Caco-2 (cell line): ENCODE data around the gene AMFR. TPM values are rescaled to one million over a fixed set of nuclear protein-coding genes. Genes with fewer than 3 reads are reported as not detected.

Experiments used
- BruUV-seq: library from RNA; stranded (reverse); fragments of 400-500 nt; replicated peaks from 2 replicates; lab custom pipeline; 2021; lab: Mats Ljungman, UMichigan
- CTCF ChIA-PET: fragments of 300-600 bp; sonication (Branson Sonifier 250); formaldehyde crosslinking; loops from one replicate; lab custom pipeline; 2022; ENCODE audit warnings: antibody characterized with exemption; lab: Charles Lee
- POLR2A ChIA-PET: fragments of 300-600 bp; sonication (Branson Sonifier 250); formaldehyde crosslinking; loops from one replicate; lab custom pipeline; 2022; ENCODE audit warnings: antibody characterized with exemption; lab: Charles Lee
- DNase-seq, 2 experiments: peaks; one replicate each; pipeline versions ENCODE4 v3.0.0 to v3.0.0-alpha.2; 2020 to 2022
- H3K27me3 ChIP-seq: replicated peaks from 2 replicates; pipeline ENCODE4 v1.6.0; 2011; ENCODE audit warnings: low read length; ENCODE audit not compliant: control insufficient read depth, insufficient read depth
- H3K36me3 ChIP-seq: 2 replicates; pipeline ENCODE4 v1.5.1; 2011; ENCODE audit warnings: low read length; ENCODE audit not compliant: control insufficient read depth, insufficient read depth
- H3K4me1 ChIP-seq: fragments of 250-450 bp; sonication (Bioruptor Pico); 2 replicates; pipeline ENCODE4 v1.5.1; 2020; ENCODE audit warnings: mild to moderate bottlenecking
- H3K4me3 ChIP-seq: 2 replicates; pipeline ENCODE4 v1.5.1; 2011; ENCODE audit warnings: low read depth, mild to moderate bottlenecking, control low read depth, low read length
- H3K9me3 ChIP-seq: fragments of 250-450 bp; sonication (Bioruptor Pico); 2 replicates; pipeline ENCODE4 v1.5.1; 2020; ENCODE audit warnings: mild to moderate bottlenecking, moderate library complexity
- H3K27ac Mint-ChIP-seq: one replicate; pipeline ENCODE4 v1.8.0; 2022; ENCODE audit warnings: mixed read lengths; ENCODE audit not compliant: unreplicated experiment
- H3K27me3 Mint-ChIP-seq: one replicate; pipeline ENCODE4 v1.8.0; 2022; ENCODE audit warnings: mixed read lengths; ENCODE audit not compliant: insufficient read depth, unreplicated experiment
- H3K36me3 Mint-ChIP-seq: one replicate; pipeline ENCODE4 v1.8.0; 2022; ENCODE audit warnings: mild to moderate bottlenecking, mixed read lengths; ENCODE audit not compliant: insufficient read depth, unreplicated experiment
- H3K4me1 Mint-ChIP-seq: one replicate; pipeline ENCODE4 v1.8.0; 2022; ENCODE audit warnings: low read depth, mixed read lengths; ENCODE audit not compliant: unreplicated experiment
- H3K4me3 Mint-ChIP-seq: one replicate; pipeline ENCODE4 v1.8.0; 2022; ENCODE audit warnings: mild to moderate bottlenecking, moderate library complexity, mixed read lengths; ENCODE audit not compliant: unreplicated experiment
- H3K9me3 Mint-ChIP-seq: one replicate; pipeline ENCODE4 v1.8.0; 2022; ENCODE audit warnings: mixed read lengths; ENCODE audit not compliant: unreplicated experiment
- CTCF ChIP-seq, 2 experiments: fragments of 200-600 bp in 1 of 2; IDR thresholded peaks; 1 replicate in 1 of 2; 2 replicates in 1 of 2; pipeline versions ENCODE4 v1.5.1 to v1.8.0; 2011 to 2022; ENCODE audit warnings: antibody characterized with exemption in 1 of 2, control low read depth in 1 of 2, inconsistent platforms in 1 of 2, low read depth in 1 of 2, low read length in 1 of 2, mild to moderate bottlenecking in 1 of 2, moderate library complexity in 1 of 2; ENCODE audit not compliant: insufficient read depth in 1 of 2, severe bottlenecking in 1 of 2, unreplicated experiment in 1 of 2
- intact Hi-C: fragments of 100-400 bp; cut with micrococcal nuclease; formaldehyde crosslinking; loops from one replicate; pipeline ENCODE4 v1.10.0; 2022; ENCODE audit not compliant: unreplicated experiment
- total RNA-seq: library from RNA; stranded (reverse); gene quantifications from 2 replicates; pipeline ENCODE4 v1.2.3, GENCODE V29; 2022

AMFR gene
- total RNA-seq, 1 experiment from 2014 or later: 106 TPM

DNA sequence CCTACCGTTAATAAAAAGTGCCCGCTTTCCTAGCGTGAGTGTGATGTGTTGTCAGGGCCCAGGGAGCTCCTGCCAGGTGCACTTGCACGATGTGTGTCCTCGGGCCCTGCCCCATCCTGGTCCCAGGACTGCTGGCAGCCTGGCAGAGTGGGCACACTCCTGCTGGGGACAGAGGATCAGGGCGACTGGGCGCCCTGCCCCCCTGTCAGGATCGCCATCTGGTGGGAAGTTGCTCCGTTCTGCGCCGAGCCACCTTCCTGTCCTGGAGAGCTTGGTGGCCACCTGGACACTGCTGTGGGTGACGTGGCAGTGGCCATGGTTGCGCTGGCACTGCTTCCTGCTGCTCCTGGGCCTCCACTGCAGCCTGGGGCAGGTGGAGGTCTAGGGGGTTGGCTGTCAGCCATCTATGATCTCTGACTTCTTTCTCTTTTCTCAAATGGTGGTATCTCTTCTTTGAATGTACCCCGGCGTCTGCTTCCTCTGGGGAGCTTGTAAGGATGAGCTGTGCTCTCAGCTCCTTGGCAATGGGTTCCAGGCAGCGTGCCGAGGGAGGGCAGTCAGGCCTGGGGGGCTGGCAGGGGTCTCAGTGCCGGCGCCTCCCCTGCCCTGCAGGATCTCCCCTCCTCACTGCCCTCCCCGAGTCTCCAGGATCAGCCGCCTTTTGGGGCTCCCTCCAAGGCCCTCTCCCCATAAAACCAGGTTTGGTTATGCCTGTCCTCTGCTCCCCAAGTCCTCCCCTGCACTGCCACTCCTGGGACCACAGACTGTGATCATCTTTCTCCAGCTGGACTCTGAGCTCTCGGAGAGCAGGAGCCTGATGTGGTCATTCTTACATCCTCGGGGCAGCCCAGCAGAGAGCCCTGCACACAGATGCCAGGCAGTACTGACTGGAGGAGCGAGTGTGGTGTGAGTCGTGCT is 76.9 kb downstream of the AMFR start:
- H3K27me3 Mint-ChIP-seq: no peaks in the 10 kb centered on the region
- H3K4me3 Mint-ChIP-seq: no peak overlapping the region
- no peaks in the 10 kb centered on the region; the same call in 1 of the 2 replicates for H3K27me3 ChIP-seq
- H3K9me3 Mint-ChIP-seq: no peaks in the 10 kb centered on the region
- no peaks in the 10 kb centered on the region for H3K36me3 Mint-ChIP-seq
- no TSS peak for BruUV-seq
- TF ChIP-seq CTCF (IDR thresholded peaks at IDR 0.05; ENCODE audit: insufficient read depth in 1 of 2, low read depth in 1 of 2, low read length in 1 of 2, severe bottlenecking in 1 of 2, unreplicated experiment in 1 of 2): no peak
- H3K9me3 ChIP-seq: no peaks in the 10 kb centered on the region
- POLR2A ChIA-PET: interaction anchor here (0.6 kb wide), 1 partner anchor 35 kb away, joined by 4 read pairs; no protein-coding TSS in a partner anchor
- CTCF ChIA-PET: interaction anchor here (0.8 to 1.4 kb wide), 2 partner anchors 8 to 16 kb away, joined by 3 to 5 read pairs; no protein-coding TSS in a partner anchor
- intact Hi-C loops: no loop called here
- H3K36me3 ChIP-seq: no peaks in the 10 kb centered on the region
- no peak overlapping the region for H3K4me3 ChIP-seq
- H3K27ac Mint-ChIP-seq: no peak overlapping the region
- no peaks in the 10 kb centered on the region for H3K4me1 Mint-ChIP-seq
- DNase-seq: no peak
- no peaks in the 10 kb centered on the region for H3K4me1 ChIP-seq

GRCh38 chr16:56347670-56348069 is 77.7 kb downstream of the AMFR start:
- Mint-ChIP-seq H3K36me3 (no peaks in the 10 kb centered on the region), H3K27me3 (no peaks in the 10 kb centered on the region), H3K4me1 (no peaks in the 10 kb centered on the region), H3K9me3 (no peaks in the 10 kb centered on the region), H3K4me3 (no peak overlapping the region), H3K27ac (no peak overlapping the region)
- no peak for TF ChIP-seq CTCF (IDR thresholded peaks at IDR 0.05; ENCODE audit: insufficient read depth in 1 of 2, low read depth in 1 of 2, low read length in 1 of 2, severe bottlenecking in 1 of 2, unreplicated experiment in 1 of 2)
- no TSS peak for BruUV-seq
- Histone ChIP-seq H3K4me3 (no peak overlapping the region), H3K4me1 (no peaks in the 10 kb centered on the region), H3K9me3 (no peaks in the 10 kb centered on the region), H3K36me3 (no peaks in the 10 kb centered on the region), H3K27me3 (no peaks in the 10 kb centered on the region; the same call in 1 of the 2 replicates)
- CTCF ChIA-PET: interaction anchor here (0.8 kb wide), 1 partner anchor 9 kb away, joined by 3 read pairs; no protein-coding TSS in a partner anchor
- POLR2A ChIA-PET: no interaction called here
- intact Hi-C loops: no loop called here
- no peak for DNase-seq

GRCh38 chr16:56347166-56347565 is 78.2 kb downstream of the AMFR start:
- H3K27me3 Mint-ChIP-seq: no peaks in the 10 kb centered on the region
- no peak overlapping the region for H3K4me3 Mint-ChIP-seq
- H3K4me1 ChIP-seq: no peaks in the 10 kb centered on the region
- DNase-seq: no peak
- POLR2A ChIA-PET: no interaction called here
- H3K36me3 ChIP-seq: no peaks in the 10 kb centered on the region
- H3K27me3 ChIP-seq: no peaks in the 10 kb centered on the region; the same call in 1 of the 2 replicates
- intact Hi-C loops: no loop called here
- CTCF ChIA-PET: interaction anchor here (0.8 to 1.3 kb wide), 2 partner anchors 9 to 10 kb away, joined by 3 to 5 read pairs; no protein-coding TSS in a partner anchor
- no peaks in the 10 kb centered on the region for H3K36me3 Mint-ChIP-seq
- no peaks in the 10 kb centered on the region for H3K4me1 Mint-ChIP-seq
- no peak overlapping the region for H3K4me3 ChIP-seq
- TF ChIP-seq CTCF (IDR thresholded peaks at IDR 0.05; ENCODE audit: insufficient read depth in 1 of 2, low read depth in 1 of 2, low read length in 1 of 2, severe bottlenecking in 1 of 2, unreplicated experiment in 1 of 2): no peak
- H3K27ac Mint-ChIP-seq: no peak overlapping the region
- H3K9me3 ChIP-seq: no peaks in the 10 kb centered on the region
- no peaks in the 10 kb centered on the region for H3K9me3 Mint-ChIP-seq
- no TSS peak for BruUV-seq
